ENCODE results near the gene PHF21B.
"Not testable (repeated sequence)": the region's sequence is repeated elsewhere in the genome, so short reads cannot be mapped to it uniquely, and the experiment has no call there.

DNA sequence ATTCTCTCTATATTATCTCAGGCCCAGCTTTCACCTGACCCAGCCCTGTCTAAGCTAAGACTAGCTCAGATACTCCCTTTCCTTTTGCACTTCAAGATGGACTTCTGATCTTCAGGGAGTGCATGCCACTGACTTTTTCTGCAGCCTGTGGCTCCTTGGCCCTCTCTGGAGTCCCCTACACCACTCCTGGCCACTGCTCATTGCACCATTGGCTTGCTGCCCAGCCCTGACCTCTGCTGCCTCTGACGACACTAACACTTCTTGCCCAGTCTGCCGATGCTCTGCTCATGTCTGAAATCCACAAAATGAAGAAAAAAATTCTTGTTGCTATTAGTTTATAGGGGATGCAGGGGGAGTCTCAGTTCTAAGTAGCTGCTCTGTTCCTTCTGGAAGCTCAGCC lies 106.6 kb downstream of the PHF21B start:
- TF ChIP-seq POLR2AphosphoS5, TAF1, POLR2A, SPI1 (IDR thresholded peaks at IDR 0.05; ENCODE audit: low read depth, low read length): not testable (repeated sequence)
